GM23338 (cell line): Measurements from ENCODE around the gene PGM2. TPM values are rescaled to one million over a fixed set of nuclear protein-coding genes. Genes with fewer than 3 reads are reported as not detected.

Experiments used
- ATAC-seq: fragments of 200-7000 bp; cut with Tn5 transposase; 3 replicates; pipeline ENCODE4 v1.9.1; 2020
- DNase-seq: peaks from one replicate; pipeline ENCODE4 v3.0.0-alpha.2; 2015; ENCODE audit warnings: low spot score
- H2AFZ ChIP-seq: fragments of 200-600 bp; sonication (generic); 2 replicates; pipeline ENCODE4 v1.8.0; 2016; ENCODE audit warnings: antibody characterized with exemption, mild to moderate bottlenecking, moderate library complexity
- H3F3A ChIP-seq: fragments of 200-600 bp; sonication (generic); replicated peaks from 2 replicates; pipeline ENCODE4 v1.8.0; 2017; ENCODE audit warnings: antibody characterized with exemption, mixed run types, low read depth
- H3K27ac ChIP-seq: fragments of 200-600 bp; sonication (generic); 2 replicates; pipeline ENCODE4 v1.6.1; 2016; ENCODE audit warnings: low read depth
- H3K27me3 ChIP-seq: fragments of 200-600 bp; sonication (generic); 2 replicates; pipeline ENCODE4 v1.8.0; 2016; ENCODE audit warnings: mild to moderate bottlenecking, mixed run types, moderate library complexity; ENCODE audit not compliant: insufficient read depth
- H3K36me3 ChIP-seq: fragments of 200-600 bp; sonication (generic); 2 replicates; pipeline ENCODE4 v1.8.0; 2016; ENCODE audit warnings: mild to moderate bottlenecking; ENCODE audit not compliant: insufficient read depth
- H3K4me1 ChIP-seq: fragments of 200-600 bp; sonication (generic); 2 replicates; pipeline ENCODE4 v1.8.0; 2016; ENCODE audit warnings: mild to moderate bottlenecking, moderate library complexity; ENCODE audit not compliant: insufficient read depth
- H3K4me2 ChIP-seq: fragments of 200-600 bp; sonication (generic); 2 replicates; pipeline ENCODE4 v1.7.1; 2017; ENCODE audit warnings: mixed run types
- H3K4me3 ChIP-seq: fragments of 200-600 bp; sonication (generic); 2 replicates; pipeline ENCODE4 v1.6.1; 2016; ENCODE audit warnings: mixed run types
- H3K79me2 ChIP-seq: fragments of 200-600 bp; sonication (generic); replicated peaks from 2 replicates; pipeline ENCODE4 v1.8.0; 2017; ENCODE audit warnings: mild to moderate bottlenecking; ENCODE audit not compliant: insufficient read depth
- H3K9me2 ChIP-seq: fragments of 200-600 bp; sonication (generic); 2 replicates; pipeline ENCODE4 v1.8.0; 2017; ENCODE audit not compliant: insufficient read depth
- H4K20me1 ChIP-seq: fragments of 200-600 bp; sonication (generic); replicated peaks from 2 replicates; pipeline ENCODE4 v1.8.0; 2017; ENCODE audit warnings: mild to moderate bottlenecking; ENCODE audit not compliant: insufficient read depth
- H3K27ac Mint-ChIP-seq: 2 replicates; pipeline ENCODE4 v1.8.0; 2020; ENCODE audit warnings: inconsistent platforms, mild to moderate bottlenecking, moderate library complexity, mixed read lengths
- H3K27me3 Mint-ChIP-seq: 3 replicates; pipeline ENCODE4 v1.8.0; 2022; ENCODE audit warnings: low read depth, mild to moderate bottlenecking, moderate library complexity, mixed read lengths, inconsistent platforms; ENCODE audit not compliant: insufficient read depth, poor library complexity
- H3K36me3 Mint-ChIP-seq: 3 replicates; pipeline ENCODE4 v1.8.0; 2021; ENCODE audit warnings: low read depth, mild to moderate bottlenecking, inconsistent platforms, moderate library complexity, mixed read lengths
- H3K4me1 Mint-ChIP-seq: 3 replicates; pipeline ENCODE4 v1.8.0; 2020; ENCODE audit warnings: mild to moderate bottlenecking, inconsistent platforms, mixed read lengths
- H3K4me3 Mint-ChIP-seq: 3 replicates; pipeline ENCODE4 v1.8.0; 2021; ENCODE audit warnings: moderate library complexity, mild to moderate bottlenecking, inconsistent platforms, mixed read lengths
- H3K9me3 Mint-ChIP-seq: 3 replicates; pipeline ENCODE4 v1.8.0; 2020; ENCODE audit warnings: moderate library complexity, mild to moderate bottlenecking, inconsistent platforms, mixed read lengths
- CREB1 ChIP-seq: fragments of 250-450 bp; sonication (Bioruptor Pico); IDR thresholded peaks from 2 replicates; pipeline ENCODE4 v1.5.0; 2020; ENCODE audit warnings: low read depth, mild to moderate bottlenecking, moderate library complexity
- EZH2 ChIP-seq: fragments of 200-600 bp; sonication (generic); IDR thresholded peaks from one replicate; pipeline ENCODE4 v1.8.0; 2017; ENCODE audit warnings: antibody characterized with exemption, mild to moderate bottlenecking, low read depth; ENCODE audit not compliant: unreplicated experiment
- EZH2phosphoT487 ChIP-seq: fragments of 200-600 bp; sonication (generic); IDR thresholded peaks from one replicate; pipeline ENCODE4 v1.8.1; 2018; ENCODE audit warnings: antibody characterized with exemption; ENCODE audit not compliant: unreplicated experiment
- ZNF114 ChIP-seq: fragments of 250-450 bp; sonication (Bioruptor Pico); IDR thresholded peaks from 2 replicates; pipeline ENCODE4 v1.5.0; 2020; ENCODE audit warnings: mild to moderate bottlenecking, moderate library complexity
- ZNF331 ChIP-seq: fragments of 250-450 bp; sonication (Bioruptor Pico); IDR thresholded peaks from 2 replicates; pipeline ENCODE4 v1.5.0; 2020; ENCODE audit warnings: low read depth, mild to moderate bottlenecking, moderate library complexity
- polyA plus RNA-seq: library from polyadenylated mRNA; unstranded; fragments of >200 nt; fragmentation: Nextera tagmentation; extraction: Ambion mirVana; gene quantifications from 2 replicates; pipeline ENCODE4 v1.2.1, GENCODE V29; 2016
- total RNA-seq: library from RNA; depleted of rRNA; stranded (reverse); fragments of >200 nt; shearing (Covaris generic); gene quantifications from 2 replicates; pipeline ENCODE4 v1.2.3, GENCODE V29; 2014
- TF ChIP-seq, protein P1 (sequence below): fragments of 250-450 bp; sonication (Bioruptor Pico); IDR thresholded peaks from 2 replicates; pipeline ENCODE4 v1.5.0; 2020; ENCODE audit warnings: mild to moderate bottlenecking, moderate library complexity
- TF ChIP-seq, protein P2 (sequence below): IDR thresholded peaks from one replicate; pipeline ENCODE4 v1.6.1; 2018; ENCODE audit warnings: antibody characterized with exemption; ENCODE audit not compliant: unreplicated experiment

PGM2 gene
- total and polyA plus RNA-seq, 2 experiments from 2014 or later: 11.4 to 30.8 TPM

DNA sequence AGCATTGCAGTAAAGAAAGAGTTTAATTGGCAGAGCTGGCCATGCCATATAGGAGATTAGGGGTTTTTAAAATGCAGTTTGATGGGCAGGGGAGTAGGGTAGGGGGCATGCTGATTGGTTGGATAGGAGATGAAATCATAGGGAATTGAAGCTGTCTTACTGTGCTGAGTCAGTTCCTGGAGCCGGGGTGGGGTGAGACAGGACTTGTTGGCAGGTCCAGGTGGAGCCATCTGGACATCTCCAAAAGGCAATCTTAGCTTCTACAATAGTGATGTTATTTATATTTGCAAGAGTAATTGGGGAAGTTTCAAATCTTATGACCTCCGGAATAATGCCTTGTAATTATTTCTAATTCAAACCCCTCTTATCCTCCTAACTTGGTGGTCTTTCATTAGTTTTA lies 32.4 kb upstream of the PGM2 start (continued):
- TF ChIP-seq, protein P1, sequence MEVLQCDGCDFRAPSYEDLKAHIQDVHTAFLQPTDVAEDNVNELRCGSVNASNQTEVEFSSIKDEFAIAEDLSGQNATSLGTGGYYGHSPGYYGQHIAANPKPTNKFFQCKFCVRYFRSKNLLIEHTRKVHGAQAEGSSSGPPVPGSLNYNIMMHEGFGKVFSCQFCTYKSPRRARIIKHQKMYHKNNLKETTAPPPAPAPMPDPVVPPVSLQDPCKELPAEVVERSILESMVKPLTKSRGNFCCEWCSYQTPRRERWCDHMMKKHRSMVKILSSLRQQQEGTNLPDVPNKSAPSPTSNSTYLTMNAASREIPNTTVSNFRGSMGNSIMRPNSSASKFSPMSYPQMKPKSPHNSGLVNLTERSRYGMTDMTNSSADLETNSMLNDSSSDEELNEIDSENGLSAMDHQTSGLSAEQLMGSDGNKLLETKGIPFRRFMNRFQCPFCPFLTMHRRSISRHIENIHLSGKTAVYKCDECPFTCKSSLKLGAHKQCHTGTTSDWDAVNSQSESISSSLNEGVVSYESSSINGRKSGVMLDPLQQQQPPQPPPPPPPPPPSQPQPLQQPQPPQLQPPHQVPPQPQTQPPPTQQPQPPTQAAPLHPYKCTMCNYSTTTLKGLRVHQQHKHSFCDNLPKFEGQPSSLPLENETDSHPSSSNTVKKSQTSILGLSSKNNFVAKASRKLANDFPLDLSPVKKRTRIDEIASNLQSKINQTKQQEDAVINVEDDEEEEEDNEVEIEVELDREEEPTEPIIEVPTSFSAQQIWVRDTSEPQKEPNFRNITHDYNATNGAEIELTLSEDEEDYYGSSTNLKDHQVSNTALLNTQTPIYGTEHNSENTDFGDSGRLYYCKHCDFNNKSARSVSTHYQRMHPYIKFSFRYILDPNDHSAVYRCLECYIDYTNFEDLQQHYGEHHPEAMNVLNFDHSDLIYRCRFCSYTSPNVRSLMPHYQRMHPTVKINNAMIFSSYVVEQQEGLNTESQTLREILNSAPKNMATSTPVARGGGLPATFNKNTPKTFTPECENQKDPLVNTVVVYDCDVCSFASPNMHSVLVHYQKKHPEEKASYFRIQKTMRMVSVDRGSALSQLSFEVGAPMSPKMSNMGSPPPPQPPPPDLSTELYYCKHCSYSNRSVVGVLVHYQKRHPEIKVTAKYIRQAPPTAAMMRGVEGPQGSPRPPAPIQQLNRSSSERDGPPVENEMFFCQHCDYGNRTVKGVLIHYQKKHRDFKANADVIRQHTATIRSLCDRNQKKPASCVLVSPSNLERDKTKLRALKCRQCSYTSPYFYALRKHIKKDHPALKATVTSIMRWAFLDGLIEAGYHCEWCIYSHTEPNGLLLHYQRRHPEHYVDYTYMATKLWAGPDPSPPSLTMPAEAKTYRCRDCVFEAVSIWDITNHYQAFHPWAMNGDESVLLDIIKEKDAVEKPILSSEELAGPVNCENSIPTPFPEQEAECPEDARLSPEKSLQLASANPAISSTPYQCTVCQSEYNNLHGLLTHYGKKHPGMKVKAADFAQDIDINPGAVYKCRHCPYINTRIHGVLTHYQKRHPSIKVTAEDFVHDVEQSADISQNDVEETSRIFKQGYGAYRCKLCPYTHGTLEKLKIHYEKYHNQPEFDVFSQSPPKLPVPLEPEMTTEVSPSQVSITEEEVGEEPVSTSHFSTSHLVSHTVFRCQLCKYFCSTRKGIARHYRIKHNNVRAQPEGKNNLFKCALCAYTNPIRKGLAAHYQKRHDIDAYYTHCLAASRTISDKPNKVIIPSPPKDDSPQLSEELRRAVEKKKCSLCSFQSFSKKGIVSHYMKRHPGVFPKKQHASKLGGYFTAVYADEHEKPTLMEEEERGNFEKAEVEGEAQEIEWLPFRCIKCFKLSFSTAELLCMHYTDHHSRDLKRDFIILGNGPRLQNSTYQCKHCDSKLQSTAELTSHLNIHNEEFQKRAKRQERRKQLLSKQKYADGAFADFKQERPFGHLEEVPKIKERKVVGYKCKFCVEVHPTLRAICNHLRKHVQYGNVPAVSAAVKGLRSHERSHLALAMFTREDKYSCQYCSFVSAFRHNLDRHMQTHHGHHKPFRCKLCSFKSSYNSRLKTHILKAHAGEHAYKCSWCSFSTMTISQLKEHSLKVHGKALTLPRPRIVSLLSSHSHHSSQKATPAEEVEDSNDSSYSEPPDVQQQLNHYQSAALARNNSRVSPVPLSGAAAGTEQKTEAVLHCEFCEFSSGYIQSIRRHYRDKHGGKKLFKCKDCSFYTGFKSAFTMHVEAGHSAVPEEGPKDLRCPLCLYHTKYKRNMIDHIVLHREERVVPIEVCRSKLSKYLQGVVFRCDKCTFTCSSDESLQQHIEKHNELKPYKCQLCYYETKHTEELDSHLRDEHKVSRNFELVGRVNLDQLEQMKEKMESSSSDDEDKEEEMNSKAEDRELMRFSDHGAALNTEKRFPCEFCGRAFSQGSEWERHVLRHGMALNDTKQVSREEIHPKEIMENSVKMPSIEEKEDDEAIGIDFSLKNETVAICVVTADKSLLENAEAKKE (CRISPR knock-in tag): no peak
- TF ChIP-seq CREB1 (CRISPR knock-in tag): no peak

DNA sequence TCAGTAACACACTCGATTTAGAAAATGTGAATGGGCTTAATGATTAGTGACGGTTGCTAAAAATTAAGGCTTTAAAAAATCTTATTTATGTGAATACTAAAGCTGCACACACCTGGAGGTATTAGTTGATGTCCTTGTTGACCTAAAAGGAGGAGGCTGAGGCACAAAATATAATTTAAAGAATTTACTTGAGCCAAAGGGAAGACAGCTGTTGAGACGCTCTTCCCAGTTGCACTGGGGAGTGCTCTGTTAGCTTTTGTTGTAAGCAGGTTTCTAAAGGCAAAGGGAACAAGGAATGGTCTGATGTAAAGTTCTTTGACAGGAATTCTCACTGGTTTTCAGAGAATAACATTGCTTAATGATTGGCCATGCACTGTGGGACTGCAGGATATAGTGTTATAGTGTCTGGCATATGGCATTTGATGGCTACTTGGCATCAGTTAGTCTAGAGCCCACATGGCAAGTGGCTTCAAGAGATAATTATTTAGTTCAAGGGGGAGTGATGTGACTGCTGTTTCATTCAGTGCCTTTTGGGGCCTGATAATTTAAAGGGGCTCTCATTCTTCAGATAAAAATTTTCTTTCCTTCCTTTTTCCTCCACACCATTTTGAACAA lies 30.8 kb upstream of the PGM2 start:
- Histone ChIP-seq H3K36me3 (0 out of 2 replicates have a peak, but pooled peaks cover 3% of the 10 kb centered on the region), H3K4me3 (no peak overlapping the region), H3K79me2 (no peaks in the 10 kb centered on the region), H2AFZ (peak overlapping the region; percentile 48), H3K9me2 (0 out of 2 replicates have a peak, but pooled peaks cover 1% of the 10 kb centered on the region), H3F3A (no peaks in the 10 kb centered on the region), H3K27me3 (no peaks in the 10 kb centered on the region), H3K27ac (no peak overlapping the region), H3K4me1 (no peaks in the 10 kb centered on the region), H3K4me2 (no peak overlapping the region), H4K20me1 (no peaks in the 10 kb centered on the region)
- no peak for ATAC-seq
- Mint-ChIP-seq H3K27ac (no peak overlapping the region), H3K4me1 (no peaks in the 10 kb centered on the region), H3K36me3 (peaks cover 11% of the 10 kb centered on the region; the same call in 2 of the 3 replicates), H3K4me3 (no peak overlapping the region), H3K9me3 (peaks cover 22% of the 10 kb centered on the region), H3K27me3 (no peaks in the 10 kb centered on the region)
- no peak for DNase-seq
- TF ChIP-seq, protein P2, sequence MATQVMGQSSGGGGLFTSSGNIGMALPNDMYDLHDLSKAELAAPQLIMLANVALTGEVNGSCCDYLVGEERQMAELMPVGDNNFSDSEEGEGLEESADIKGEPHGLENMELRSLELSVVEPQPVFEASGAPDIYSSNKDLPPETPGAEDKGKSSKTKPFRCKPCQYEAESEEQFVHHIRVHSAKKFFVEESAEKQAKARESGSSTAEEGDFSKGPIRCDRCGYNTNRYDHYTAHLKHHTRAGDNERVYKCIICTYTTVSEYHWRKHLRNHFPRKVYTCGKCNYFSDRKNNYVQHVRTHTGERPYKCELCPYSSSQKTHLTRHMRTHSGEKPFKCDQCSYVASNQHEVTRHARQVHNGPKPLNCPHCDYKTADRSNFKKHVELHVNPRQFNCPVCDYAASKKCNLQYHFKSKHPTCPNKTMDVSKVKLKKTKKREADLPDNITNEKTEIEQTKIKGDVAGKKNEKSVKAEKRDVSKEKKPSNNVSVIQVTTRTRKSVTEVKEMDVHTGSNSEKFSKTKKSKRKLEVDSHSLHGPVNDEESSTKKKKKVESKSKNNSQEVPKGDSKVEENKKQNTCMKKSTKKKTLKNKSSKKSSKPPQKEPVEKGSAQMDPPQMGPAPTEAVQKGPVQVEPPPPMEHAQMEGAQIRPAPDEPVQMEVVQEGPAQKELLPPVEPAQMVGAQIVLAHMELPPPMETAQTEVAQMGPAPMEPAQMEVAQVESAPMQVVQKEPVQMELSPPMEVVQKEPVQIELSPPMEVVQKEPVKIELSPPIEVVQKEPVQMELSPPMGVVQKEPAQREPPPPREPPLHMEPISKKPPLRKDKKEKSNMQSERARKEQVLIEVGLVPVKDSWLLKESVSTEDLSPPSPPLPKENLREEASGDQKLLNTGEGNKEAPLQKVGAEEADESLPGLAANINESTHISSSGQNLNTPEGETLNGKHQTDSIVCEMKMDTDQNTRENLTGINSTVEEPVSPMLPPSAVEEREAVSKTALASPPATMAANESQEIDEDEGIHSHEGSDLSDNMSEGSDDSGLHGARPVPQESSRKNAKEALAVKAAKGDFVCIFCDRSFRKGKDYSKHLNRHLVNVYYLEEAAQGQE: no peak
- TF ChIP-seq EZH2 (no peak), EZH2phosphoT487 (no peak), CREB1 (CRISPR knock-in tag) (no peak), ZNF114 (CRISPR knock-in tag) (no peak), ZNF331 (CRISPR knock-in tag) (no peak)
